ENCODE measurements around the gene FUT3.
"Not testable (repeated sequence)": the region's sequence is repeated elsewhere in the genome, so short reads cannot be mapped to it uniquely, and the experiment has no call there.

FUT3 gene

DNA sequence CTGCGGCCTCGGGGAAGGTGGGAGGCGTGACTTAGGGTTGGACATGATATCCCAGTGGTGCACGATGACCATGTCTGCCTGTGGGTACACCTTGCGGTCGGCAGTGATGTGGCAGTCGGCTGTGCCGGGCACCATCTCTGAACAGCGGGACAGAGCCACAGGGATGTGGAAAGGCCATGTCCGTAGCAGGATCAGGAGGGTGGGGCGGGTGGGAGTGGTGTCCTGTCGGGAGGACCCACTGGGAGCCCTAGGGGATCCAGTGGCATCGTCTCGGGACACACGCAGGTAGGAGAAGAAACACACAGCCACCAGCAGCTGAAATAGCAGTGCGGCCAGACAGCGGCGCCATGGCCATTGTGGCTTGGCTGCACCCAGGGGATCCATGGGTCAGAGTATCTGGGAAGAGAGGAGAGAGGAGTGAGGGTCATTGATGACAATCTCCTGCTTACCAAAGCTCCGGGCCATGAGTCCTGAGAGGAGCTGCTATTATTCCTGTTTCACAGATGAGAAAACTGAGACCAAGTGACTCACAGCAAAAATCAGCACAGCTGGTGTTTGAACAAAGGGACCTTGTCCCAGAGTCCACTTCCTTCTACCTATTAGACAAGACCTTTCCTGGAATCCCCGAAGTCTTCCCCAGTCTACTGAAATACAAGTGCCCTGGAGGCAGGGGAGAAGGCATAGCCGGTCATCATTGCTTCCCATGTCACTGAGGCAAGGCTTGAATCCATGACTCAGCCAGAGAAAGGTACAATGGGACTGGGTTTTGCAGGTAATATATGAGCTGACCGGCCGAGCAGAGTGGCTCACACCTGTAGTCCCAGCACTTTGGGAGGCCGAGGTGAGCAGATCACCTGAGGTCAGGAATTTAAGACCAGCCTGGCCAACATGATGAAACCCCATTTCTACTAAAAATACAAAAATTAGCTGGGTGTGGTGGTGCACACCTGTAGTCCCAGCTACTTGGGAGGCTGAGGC lies 6.5 kb downstream of the FUT3 start:
- no peak for DNase-seq

DNA sequence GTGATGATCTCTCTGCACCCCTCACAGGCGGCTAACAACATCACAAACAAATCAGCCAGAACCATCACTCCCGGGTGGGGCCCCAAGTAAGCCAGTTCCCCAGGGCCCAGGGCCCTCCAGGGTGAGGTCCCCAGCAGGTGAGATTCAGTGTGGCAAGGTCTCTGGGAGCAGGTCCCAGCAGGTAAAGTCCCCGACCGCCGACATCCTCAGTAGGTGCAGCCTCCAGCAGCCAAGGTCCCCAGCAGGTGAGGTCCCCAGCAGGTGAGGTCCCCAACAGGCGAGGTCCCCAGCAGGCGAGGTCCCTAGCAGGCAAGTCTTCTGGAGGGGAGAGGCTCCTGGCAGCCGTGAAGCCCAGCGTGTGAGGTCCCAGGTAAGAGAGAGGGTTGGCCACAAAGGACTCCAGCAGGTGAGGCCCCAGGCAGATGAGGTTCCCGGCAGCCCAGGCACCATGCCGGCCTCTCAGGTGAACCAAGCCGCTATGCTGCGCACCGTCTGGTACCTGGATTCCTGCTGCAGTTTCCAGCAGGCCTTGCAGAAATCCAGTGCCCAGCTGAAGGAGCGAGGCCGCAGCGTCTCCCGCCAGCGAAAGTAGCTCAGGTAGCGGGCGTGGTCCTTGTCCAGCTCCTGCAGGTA lies 7.8 kb downstream of the FUT3 start:
- DNase-seq, result no peak

DNA sequence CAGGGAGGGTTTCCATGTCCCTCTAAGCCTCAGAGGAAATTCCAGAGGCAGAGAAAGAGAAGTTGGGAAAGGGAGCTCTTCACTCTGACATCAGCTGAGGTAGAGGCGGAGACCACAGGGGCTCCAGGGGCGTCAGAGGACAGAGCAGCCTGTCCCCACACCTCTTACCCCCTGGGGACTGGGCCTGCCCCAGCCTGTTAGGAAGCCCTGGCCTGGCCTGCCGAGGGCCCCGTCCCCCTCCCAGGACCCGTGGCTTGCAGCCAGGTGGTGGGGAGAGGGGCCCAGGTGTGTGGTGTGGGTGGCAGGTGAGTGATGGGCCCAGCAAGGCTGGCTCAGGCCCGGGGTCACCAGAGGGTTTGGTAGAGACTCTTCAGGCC lies 9.5 kb downstream of the FUT3 start:
- not testable (repeated sequence) for DNase-seq

DNA sequence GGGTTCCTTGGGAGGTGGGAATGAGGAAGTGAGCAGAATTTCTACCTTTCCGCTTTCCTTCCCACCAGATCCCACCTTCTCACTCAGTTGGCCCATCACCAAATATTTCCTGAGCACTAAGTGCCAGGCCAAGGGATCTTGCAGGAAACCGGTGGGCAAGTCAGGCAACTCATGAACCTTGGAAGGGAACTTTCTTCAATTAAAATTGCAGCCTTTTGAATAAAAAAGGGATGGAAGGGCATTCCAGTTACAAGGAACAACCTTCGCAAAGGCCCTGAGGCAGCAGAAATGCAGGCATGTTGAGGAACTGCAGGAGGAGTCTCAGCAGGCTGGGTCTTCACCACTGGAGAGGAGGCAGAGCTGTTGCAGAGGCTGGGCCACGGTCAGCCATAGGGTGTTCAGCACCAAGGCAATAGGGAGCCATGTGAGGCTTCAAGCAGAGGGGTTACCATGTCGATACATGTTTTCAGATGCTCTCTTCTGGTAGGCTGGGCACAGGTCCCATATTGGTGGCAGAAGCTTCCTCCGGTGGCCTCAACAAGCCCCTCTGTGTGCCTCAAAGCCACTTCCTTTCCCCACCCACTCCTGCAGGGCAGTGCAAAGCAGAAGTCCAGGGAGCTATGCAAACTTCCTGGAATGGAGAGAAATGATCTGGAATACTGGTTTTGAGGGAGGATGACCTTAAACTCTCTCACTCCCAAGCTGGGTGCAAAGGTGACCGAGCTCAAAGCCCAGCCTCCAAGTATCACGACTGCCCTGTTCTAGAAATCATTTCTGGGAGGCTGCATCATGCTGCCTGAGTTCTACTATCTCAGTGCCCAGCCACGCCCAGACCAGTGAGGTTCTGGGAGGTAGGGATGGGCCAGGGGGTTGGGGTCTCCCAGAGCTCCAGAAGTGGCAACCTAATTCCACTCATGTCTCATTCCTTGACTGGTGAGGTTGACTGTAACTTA lies 11.9 kb downstream of the FUT3 start, which contains the start of gene FUT6:
Gene FUT6, minus strand, starts transcription at position 638 of the 953 bp plus-strand sequence. CDS start 7,135 bp downstream, outside the sequence.
- DNase-seq, result no peak

DNA sequence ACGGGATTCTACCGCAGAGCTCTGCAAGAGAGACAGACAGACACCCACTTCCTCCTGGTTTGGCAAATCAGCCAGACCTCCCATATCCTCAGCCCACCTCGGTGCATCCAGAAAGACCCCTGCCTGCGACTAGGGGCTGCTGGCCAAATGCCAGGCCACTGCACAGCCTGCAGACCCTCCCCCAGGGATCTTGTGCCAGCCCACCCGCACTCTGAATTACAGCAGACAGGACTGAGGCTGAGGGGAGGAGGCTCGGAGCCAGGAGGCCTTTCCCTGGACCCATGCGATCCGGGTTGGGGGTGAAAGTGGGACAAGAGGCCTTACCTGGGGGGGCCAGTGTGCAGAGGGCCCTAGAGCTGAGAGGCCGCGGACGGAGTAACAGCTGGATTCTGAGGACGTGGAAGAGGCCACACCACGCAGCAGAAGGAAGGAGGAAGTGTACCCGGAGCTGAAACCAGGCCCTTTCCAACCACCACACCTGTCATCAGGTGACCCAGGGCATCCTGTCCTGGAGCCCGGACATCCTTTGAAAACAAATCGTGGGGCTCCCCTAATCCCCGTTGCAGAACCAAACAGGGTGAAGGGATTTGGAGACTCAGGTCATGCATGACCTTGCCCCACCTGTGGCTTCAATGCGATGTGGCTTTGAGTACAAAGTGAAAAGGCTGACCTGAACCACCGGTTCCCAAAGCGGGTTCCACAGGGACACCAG lies 12.7 kb downstream of the FUT3 start:
- no peak for DNase-seq

DNA sequence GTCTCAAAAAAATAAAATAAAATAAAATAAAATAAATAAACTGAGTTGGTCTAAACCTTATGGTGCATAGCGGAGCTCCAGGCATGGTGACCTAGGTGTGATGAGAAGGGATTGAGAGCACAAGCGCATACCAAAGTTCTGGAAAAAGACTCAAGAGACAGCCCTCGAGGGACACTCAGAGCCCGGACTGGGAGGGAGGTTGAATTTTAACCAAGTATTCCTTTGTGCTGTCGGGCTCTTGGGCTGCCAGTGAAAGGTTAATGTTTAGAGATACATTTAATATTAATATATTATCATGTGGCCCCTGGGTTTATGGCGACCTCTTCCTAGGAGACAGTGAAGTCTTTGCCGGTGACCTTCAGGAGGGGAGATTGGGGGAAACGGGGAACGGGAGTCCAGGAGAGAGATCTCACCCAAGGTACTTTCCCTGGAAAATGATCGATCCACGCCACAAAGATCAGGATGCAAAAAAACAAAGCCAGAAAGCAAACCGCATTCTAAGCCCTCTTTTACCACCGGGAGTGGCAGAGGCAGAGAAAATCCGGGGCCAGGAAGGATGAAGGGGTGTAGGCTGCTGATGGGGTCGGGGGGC lies 13.4 kb downstream of the FUT3 start:
- no peak for DNase-seq

DNA sequence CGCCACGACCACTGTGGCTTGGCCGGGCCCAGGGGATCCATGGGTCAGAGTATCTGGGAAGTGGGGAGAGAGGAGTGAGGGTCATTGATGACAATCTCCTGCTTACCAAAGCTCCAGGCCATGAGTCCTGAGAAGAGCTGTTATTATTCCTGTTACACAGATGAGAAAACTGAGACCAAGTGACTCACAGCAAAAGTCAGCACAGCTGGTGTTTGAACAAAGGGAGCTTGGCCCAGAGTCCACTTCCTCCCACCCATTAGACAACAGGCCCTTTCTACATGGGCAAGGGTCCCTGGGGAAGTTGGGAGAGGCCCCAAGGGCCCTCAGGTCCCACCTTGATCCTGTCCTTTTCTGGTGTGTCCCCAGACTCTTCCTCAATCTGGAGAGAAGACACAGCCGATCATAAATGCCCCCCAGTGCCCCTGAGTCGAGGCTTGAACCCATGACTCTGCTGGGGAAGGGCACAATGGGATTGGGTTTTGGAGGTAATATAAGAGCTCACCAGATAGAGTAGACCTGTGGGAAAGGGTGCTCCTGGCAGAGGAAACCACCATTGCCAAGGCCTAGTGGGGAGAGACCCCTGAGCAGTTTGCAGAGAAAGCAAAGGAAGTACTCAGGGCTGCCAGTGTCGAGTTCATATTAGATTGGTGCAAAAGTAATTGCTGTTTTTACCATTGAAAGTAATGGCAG lies 18.6 kb downstream of the FUT3 start:
- no peak for DNase-seq

DNA sequence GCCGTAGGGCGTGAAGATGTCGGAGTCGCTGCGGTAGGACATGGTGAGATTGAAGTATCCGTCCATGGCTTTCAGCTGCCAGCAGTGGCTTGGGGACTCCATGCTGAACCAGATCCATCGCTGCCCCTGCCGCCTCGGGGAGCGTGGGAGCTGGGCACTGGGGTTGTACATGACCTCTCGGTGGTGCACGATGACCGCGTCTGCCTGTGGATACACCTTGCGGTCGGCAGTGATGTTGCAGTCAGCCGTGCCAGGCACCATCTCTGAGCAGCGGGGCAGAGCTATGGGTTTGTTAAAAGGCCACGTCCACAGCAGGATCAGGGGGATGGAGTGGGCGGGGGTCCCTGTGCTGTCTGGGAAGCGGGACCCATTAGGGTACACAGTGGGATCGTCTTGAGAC lies 19.2 kb downstream of the FUT3 start:
- DNase-seq, result no peak

DNA sequence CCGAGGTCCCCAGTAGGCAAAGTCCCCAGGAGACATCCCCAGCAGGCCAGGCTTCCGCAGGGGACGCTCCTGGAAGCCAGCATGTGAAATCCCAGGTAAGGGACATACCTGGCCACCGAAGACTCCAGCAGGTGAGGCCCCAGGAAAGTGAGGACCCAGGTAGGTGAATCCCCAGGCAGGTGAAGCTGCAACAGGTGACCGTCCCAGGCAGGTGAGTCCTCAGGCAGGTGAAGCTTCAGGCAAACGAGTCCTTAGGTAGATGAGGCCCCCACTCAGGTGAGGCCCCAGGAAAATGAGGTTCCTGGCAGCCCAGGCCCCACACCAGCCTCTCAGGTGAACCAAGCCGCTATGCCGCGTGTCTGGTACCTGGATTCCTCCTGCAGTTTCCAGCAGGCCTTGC lies 20.1 kb downstream of the FUT3 start:
- no peak for DNase-seq

DNA sequence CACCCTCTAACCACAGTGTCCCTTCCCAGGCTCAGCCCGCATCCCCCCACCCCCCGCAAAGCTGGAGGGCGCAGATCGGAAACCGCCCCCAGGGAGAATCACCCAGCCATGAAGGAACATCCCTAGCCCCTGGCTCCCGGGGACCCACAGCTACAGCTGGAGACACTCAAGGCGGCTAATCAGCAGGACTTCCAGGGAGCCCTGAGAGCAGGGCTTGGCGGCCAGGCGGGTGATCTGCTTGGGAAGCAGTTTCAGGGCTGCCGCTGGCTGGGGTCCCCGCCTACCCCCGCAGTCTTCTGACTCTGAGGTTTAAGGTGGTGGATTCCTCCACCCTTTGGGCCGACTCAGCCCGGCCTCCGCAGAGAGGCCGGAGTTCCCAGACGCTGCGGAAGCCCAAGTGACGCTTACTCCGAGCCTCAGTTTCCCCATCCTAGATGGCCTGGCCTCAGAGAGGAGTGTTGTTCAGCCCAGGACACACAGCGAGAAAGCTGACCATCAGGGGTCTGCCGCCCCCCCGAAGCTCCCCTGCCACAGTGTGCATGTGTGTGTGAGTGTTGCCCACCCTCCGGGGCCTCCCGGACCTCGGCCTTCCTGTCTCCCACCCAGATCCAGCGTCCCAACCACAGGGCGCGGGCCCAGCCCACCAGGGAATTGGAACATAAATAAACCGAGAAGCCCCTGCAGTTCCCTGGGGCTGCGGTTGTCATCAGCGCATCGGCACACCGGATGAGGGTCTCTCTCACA lies 21.5 kb downstream of the FUT3 start:
- DNase-seq, result no peak

DNA sequence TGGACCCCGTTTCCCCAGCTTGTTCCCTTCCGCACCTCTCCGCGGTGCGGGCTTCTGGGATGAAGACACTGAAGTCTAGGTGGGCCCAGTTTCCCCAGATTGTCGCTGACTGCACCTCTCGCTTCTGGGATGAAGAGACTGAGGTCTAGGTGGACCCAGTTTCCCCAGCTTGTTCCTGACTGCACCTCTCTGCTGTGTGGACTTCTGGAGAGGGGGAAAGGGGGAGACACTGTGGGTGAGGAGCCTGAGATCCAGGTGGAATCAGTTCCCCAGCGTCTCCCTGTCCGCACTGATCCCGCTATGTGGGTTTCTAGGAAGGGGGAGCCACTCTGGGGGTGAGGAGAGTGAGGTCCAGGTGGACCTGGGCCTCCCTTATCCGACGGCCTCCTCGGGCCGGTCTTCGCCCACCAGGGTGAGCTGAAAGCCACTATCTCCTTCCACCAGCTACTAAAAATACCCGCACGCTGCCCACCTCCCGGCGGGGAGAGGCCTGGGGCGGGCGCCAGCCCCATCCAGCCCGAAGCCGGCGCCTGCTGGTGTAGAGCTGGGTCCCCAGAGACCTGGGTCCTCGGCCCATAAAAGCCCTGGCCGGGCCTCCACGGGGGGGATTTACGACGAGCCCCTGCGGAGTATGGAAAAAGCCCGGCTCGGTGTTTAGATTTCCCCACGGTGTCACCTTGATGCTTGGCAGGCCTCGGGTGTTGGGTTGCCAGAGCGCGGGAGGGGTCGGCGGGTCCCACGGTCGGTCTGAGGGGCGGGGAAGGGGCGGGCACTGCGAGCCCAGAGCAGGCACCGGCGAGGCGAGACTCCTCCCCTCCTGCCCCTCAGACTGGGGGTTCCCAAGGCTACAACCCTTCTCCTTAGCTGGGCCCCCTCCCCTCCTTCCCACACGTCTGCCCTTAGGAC lies 22.3 kb downstream of the FUT3 start:
- DNase-seq, result peak in 1 of 2 donors; percentile 13

DNA sequence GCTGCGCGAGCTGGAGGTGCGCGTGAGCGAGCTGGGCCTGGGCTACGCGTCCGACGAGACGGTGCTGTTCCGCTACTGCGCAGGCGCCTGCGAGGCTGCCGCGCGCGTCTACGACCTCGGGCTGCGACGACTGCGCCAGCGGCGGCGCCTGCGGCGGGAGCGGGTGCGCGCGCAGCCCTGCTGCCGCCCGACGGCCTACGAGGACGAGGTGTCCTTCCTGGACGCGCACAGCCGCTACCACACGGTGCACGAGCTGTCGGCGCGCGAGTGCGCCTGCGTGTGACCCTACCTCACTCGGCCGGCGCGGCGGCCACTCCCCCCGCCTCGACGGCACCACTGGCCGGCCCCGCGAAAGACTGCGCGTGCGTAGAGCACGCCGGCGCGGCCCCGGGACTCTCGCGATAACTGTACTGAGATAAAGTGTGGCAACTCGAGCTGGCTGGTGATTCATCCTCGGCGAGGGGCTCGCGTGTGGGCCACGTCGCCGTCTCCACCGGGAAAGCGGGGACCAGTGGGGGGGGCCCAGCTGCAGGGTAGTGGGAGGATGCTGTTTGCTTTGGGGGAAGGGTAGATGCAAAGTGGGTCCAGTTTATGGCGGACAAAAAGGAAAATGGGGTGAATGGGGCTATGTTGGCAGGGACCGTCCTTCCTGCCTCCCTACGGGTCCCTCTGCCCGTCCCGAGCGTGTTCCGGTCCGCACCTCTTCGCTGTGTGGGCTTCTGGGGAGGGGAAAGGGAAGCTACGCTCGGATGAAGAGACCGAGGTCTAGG lies 23.2 kb downstream of the FUT3 start:
- peak; percentile 93 to 94 for DNase-seq

DNA sequence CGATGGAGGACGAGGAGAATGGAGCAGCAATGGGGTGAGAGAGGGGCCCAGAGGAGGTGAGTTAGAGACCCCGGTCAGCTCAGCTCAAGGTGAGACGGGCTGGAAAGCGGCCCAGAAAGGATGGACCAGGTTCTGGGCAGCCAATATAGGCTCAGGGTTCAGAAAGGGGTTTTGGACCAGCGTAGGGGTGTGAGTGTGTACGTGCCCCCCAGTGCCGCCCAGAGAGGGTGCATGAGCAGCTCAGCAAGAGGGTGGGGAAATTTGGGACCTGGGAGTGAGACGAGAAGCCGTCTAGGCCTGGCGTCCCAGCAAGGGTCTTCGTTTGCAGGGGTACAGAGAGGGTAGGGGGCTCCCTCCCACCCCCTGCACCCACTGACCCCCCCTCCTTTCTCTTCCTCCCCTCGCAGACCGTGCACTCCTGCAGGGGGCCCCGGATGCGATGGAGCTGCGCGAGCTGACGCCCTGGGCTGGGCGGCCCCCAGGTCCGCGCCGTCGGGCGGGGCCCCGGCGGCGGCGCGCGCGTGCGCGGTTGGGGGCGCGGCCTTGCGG lies 23.8 kb downstream of the FUT3 start:
- no peak for DNase-seq

DNA sequence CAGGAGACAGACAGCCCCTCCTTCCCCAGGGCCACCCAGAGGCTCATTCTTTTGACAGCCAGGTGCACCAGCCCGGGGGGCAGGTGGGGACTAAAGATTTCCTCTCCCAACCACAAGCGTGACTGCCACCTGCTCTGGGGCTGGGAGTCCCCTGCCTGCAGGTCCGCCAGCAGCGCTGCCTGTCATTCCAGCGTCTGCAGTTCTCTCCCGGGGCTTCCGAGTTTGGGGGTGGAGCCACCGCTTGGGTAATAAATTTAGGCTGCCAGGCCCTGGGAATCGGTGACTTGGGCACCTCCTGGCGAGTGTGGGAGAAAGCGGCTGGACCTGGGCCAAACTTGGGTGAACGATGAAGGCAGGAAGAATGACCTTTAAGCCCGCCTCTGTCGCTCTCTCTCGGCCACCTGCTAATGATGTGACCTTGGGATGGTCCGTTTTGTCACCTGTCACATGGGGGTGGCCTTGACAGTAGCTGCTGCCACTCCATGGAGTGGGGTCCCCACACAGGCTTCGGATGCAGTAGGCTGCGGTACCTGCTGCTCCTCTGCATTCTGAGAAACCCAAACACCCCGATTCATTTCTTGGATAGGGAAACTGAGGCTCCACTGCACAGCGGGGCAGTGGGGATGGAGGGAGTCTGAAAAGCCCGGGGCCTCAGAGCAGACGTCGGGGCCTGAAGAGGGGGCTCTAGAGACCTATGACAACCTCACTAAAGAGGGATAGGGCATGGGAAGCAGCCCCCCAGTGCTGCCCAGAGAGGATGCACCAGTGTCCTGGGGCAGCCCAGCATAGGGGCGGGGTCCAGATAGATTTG lies 24.5 kb downstream of the FUT3 start:
- peak; percentile 25 to 29 for DNase-seq

DNA sequence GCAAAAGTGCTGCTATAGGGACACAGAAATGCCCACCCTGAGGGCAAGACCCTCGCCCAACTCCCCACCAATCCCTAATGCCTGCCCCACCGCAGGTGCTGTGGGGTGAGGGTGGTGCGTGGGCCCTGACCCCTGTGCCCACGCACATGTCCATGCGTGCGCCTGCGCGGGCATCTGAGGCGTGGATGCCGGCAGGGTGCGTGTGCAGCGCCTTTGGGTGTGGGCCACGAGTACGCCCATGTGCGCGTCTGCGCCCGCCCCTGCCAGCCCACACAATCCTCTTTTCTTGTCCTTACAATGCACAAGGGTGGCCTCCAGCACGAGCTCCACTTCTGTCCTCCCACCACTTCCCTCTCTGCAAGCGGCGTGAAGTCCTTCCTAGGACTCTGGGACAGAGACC lies 26.1 kb downstream of the FUT3 start:
- DNase-seq, result no peak

DNA sequence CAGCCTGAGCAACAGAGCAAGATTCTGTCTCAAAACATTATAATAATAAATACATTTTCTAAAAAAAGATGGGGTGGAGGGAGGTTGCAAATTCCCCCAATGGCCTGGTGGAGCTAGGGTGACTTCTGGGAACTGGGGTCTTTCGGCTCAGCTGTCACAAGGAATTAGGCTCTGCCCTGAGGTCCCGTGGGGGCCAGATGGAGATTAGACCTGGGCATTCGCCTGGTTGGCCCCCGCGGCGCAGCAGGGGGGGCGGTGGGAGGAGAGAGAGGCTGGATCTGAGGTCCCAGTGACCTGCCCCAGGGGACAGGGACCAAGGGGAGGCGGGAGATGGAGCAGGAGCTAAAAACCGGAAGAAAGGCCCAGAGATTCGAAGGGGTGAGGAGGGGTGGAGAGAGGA lies 26.5 kb downstream of the FUT3 start:
- no peak for DNase-seq

DNA sequence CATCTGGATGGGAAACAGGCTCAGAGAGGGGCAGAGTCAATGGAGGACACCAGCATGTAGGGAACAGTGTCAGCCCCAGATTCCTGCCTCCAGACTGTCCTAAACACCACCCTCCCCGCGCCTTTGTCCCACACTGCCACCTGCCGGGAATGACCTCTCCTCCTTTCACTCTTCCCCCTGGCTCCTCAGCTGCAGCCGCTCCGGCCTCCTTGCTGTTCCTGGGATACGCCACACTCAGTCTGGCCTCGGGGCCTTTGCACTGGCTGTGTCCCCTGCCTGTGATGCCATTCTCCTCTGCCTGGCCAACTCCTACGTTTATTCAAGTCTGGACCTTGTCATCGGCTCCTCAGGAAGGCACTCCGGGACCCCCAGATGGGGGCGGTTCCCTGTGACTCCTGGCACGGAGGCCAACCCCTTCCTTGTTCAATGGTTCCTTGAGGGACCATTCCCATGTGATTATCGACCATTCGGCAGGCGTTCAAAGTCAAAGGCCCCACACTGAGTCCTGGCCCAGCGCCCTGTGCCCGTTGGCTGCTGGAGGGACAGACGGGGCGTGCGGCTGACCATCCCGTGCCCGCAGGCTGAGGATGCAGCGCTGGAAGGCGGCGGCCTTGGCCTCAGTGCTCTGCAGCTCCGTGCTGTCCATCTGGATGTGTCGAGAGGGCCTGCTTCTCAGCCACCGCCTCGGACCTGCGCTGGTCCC lies 27.5 kb downstream of the FUT3 start:
- DNase-seq, result no peak

Measured in CD4-positive, alpha-beta T cell treated with Interleukin-4 for 1 hour (primary cell).